Epithelial cell of proximal tubule (primary cell): ENCODE data around the gene SORBS1. TPM values are rescaled to one million over a fixed set of nuclear protein-coding genes. Genes with fewer than 3 reads are reported as not detected.

ENCODE experiments used
- DNase-seq: peaks from one replicate; pipeline ENCODE4 v3.0.0-alpha.2; 2011; ENCODE audit warnings: low read depth
- H3K4me3 ChIP-seq: 2 replicates; pipeline ENCODE4 v1.5.1; 2011; ENCODE audit warnings: low read depth, mild to moderate bottlenecking, low read length
- total RNA-seq: library from RNA; depleted of rRNA; stranded (reverse); fragments of >200 nt; gene quantifications from 2 replicates; pipeline ENCODE4 v1.2.3, GENCODE V29; 2015
- TF ChIP-seq, protein P1 (sequence below): conservative IDR thresholded peaks from 2 replicates; pipeline ENCODE4 v1.5.1; 2012; ENCODE audit warnings: low read depth, mild to moderate bottlenecking, low read length

Gene SORBS1
- total RNA-seq, 1 donor from 2014 or later = 7.0 TPM

DNA sequence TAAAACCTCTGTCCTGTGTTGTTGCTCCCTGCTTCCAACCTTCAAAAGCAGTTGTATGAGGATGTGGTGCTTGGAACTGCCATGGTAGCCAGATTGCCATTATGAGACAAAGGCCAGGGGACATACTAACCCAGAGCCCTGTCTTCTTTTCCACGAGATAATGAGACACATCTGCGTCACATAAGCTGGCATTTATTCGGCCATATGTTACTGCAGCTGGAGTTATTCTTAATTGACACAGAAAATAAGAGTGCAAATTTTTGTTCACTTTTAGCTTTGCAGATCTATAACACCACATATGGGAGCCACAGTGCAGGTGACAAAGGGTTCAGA lies 254.9 kb downstream of the SORBS1 start:
- TF ChIP-seq, protein P1, sequence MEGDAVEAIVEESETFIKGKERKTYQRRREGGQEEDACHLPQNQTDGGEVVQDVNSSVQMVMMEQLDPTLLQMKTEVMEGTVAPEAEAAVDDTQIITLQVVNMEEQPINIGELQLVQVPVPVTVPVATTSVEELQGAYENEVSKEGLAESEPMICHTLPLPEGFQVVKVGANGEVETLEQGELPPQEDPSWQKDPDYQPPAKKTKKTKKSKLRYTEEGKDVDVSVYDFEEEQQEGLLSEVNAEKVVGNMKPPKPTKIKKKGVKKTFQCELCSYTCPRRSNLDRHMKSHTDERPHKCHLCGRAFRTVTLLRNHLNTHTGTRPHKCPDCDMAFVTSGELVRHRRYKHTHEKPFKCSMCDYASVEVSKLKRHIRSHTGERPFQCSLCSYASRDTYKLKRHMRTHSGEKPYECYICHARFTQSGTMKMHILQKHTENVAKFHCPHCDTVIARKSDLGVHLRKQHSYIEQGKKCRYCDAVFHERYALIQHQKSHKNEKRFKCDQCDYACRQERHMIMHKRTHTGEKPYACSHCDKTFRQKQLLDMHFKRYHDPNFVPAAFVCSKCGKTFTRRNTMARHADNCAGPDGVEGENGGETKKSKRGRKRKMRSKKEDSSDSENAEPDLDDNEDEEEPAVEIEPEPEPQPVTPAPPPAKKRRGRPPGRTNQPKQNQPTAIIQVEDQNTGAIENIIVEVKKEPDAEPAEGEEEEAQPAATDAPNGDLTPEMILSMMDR = no peak
- no peak for DNase-seq
- H3K4me3 ChIP-seq = no peak overlapping the region

DNA sequence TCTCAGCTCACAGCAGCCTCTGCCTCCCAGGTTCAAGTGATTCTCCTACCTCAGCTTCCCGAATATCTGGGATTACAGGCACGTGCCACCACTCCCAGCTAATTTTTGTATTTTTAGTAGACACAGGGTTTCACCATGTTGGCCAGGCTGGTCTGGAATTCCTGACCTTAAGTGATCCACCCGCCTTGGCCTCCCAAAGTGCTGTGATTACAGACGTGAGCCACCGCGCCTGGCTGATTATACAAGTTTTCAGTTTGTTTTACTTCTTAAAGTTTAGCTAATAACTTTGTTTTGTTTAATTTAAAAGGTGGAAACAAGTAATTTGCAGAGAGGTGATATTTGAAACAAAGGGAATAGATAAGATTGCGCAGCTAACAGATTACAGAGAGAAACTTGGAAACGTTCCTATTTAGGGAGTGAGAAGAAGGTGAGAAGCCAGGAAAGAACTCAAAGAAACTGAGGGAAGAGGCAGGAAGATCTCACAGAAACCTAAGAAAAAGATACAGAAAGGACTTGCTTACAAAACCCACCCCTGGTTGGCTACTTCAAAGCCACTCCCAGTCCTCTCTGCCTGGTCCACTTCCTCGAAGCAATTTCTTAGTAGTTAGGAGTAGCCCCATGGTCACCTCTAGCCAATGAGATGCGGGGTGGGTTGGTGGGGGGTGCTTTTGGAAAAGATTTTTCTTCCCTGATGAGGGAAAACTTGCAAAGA lies 255.4 kb downstream of the SORBS1 start:
- TF ChIP-seq, protein P1 = no peak
- no peak overlapping the region for H3K4me3 ChIP-seq
- DNase-seq = no peak

GRCh38 chr10:95304976-95305375 lies 256.2 kb downstream of the SORBS1 start:
- TF ChIP-seq, protein P1 = no peak

DNA sequence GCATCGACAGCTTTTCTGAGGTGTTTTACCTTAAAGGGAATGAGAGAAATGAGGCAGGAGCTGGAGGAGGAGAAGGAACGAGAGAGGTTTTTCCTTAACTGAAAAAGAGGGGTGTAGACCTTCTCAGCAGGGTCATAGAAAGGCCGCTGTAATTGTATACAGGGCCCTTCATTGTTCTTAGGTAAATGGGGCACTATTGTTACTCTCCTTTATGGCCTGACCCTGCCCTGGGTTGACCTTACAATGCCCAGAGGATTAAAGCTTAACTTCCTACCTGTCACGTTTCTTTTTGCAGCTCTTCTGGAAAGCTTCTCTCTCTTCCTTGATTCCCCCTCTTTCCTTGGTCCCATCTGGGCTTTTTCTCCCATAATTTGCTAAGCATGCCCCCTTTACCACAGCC lies 256.7 kb downstream of the SORBS1 start:
- TF ChIP-seq, protein P1 = no peak
- no peak overlapping the region for H3K4me3 ChIP-seq
- no peak for DNase-seq

More at GRCh38 chr10:95304976-95305375, 256.2 kb downstream of the SORBS1 start:
- no peak overlapping the region for H3K4me3 ChIP-seq
- DNase-seq = no peak

DNA sequence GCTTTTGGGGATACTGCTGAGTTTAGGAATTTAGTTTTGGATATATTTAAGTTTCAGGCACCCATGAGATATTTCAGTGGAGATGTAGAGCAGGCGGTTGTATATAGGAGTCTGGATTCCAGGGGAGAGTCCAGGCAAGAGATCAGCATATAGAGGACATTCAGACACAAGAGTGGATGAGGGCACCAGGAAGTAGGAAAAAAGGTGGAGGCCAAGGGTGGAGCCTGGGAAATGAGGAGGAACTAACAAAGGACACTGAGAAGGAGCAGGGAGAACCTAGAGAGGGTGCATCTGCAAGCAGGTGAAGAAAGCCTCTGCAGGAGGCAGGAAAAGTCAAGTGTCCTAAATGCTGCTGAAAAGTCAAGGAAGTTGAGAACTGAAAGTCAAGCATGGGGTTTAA lies 257.2 kb downstream of the SORBS1 start:
- no peak overlapping the region for H3K4me3 ChIP-seq
- no peak for DNase-seq
- TF ChIP-seq, protein P1 = no peak

DNA sequence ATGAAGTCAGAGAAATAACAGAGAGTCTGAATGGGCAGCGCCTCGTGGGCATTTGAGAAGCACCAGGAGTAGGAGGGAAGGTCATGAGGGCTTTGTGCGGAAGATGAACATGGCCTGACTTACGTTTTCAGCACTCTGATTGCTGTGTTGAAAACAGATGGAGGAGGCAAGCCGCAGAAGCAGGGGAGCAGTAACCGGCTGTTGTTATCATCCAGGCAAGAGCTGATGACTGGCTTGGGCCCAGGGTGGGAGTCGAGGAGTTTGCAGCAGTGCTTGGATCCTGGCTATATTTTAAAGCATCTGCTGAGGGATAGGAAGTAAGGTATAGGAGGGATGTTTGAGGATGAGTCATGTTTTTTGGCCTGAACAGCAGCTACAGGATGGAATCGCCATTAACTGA lies 257.6 kb downstream of the SORBS1 start:
- no peak overlapping the region for H3K4me3 ChIP-seq
- TF ChIP-seq, protein P1 = no peak
- DNase-seq = no peak

- no peak for DNase-seq
- TF ChIP-seq, protein P1 = no peak
- no peak overlapping the region for H3K4me3 ChIP-seq
Observed at GRCh38 chr10:95300022-95300539, 261.1 kb downstream of the SORBS1 start.
